Measurements from ENCODE around the gene DIP2A.

Gene DIP2A

GRCh38 chr21:46425041-46425440 is 33.6 kb upstream of the DIP2A start:
- Histone ChIP-seq H3F3A (ENCODE audit: insufficient read depth, low read length) (no peaks in the 10 kb centered on the region), H3K4me2 (ENCODE audit: low read depth, low read length) (no peak overlapping the region), H3K79me2 (ENCODE audit: low read length) (no peaks in the 10 kb centered on the region), H3K9me3 (replicated peaks; ENCODE audit: insufficient read depth, low read length) (no peaks in the 10 kb centered on the region), H3K4me3 (ENCODE audit: low read length) (no peak overlapping the region), H3K9ac (ENCODE audit: low read length) (no peak overlapping the region), H2AFZ (ENCODE audit: low read length) (no peak overlapping the region), H3K9me2 (replicated peaks; ENCODE audit: insufficient read depth, low read length) (no peaks in the 10 kb centered on the region), H3K4me1 (ENCODE audit: low read length) (no peaks in the 10 kb centered on the region), H3K36me3 (replicated peaks; ENCODE audit: insufficient read depth, low read length) (0 out of 2 replicates have a peak, but pooled peaks cover 5% of the 10 kb centered on the region), H4K20me1 (ENCODE audit: insufficient read depth, low read length) (no peaks in the 10 kb centered on the region), H3K27me3 (replicated peaks; ENCODE audit: insufficient read depth, low read length) (no peaks in the 10 kb centered on the region), H3K27ac (ENCODE audit: low read length) (no peak overlapping the region)
- DNase-seq, result no peak
- TF ChIP-seq EZH2 (optimal IDR thresholded peaks at IDR 0.05; ENCODE audit: low read depth, low read length), result no peak
- no peak for TF ChIP-seq EZH2phosphoT487 (IDR thresholded peaks at IDR 0.05; ENCODE audit: low read length)
- TF ChIP-seq CTCF (IDR thresholded peaks at IDR 0.05; ENCODE audit: low read length), result no peak

GRCh38 chr21:46425571-46425970 is 33.1 kb upstream of the DIP2A start:
- Histone ChIP-seq H2AFZ (ENCODE audit: low read length) (no peak overlapping the region), H3K27ac (ENCODE audit: low read length) (no peak overlapping the region), H3K36me3 (replicated peaks; ENCODE audit: insufficient read depth, low read length) (peaks cover 11% of the 10 kb centered on the region; the same call in 1 of the 2 replicates), H3K27me3 (replicated peaks; ENCODE audit: insufficient read depth, low read length) (no peaks in the 10 kb centered on the region), H3K4me2 (ENCODE audit: low read depth, low read length) (no peak overlapping the region), H4K20me1 (ENCODE audit: insufficient read depth, low read length) (no peaks in the 10 kb centered on the region), H3K4me1 (ENCODE audit: low read length) (no peaks in the 10 kb centered on the region), H3K9ac (ENCODE audit: low read length) (no peak overlapping the region), H3K4me3 (ENCODE audit: low read length) (no peak overlapping the region), H3K79me2 (ENCODE audit: low read length) (no peaks in the 10 kb centered on the region), H3K9me2 (replicated peaks; ENCODE audit: insufficient read depth, low read length) (no peaks in the 10 kb centered on the region), H3K9me3 (replicated peaks; ENCODE audit: insufficient read depth, low read length) (no peaks in the 10 kb centered on the region), H3F3A (ENCODE audit: insufficient read depth, low read length) (no peaks in the 10 kb centered on the region)
- TF ChIP-seq EZH2 (optimal IDR thresholded peaks at IDR 0.05; ENCODE audit: low read depth, low read length) (no peak), CTCF (IDR thresholded peaks at IDR 0.05; ENCODE audit: low read length) (no peak), EZH2phosphoT487 (IDR thresholded peaks at IDR 0.05; ENCODE audit: low read length) (no peak)
- no peak for DNase-seq

- Histone ChIP-seq H3K36me3 (replicated peaks; ENCODE audit: insufficient read depth, low read length) (peaks cover 12% of the 10 kb centered on the region; the same call in 1 of the 2 replicates), H3K9me2 (replicated peaks; ENCODE audit: insufficient read depth, low read length) (no peaks in the 10 kb centered on the region), H3K9me3 (replicated peaks; ENCODE audit: insufficient read depth, low read length) (no peaks in the 10 kb centered on the region), H3K4me1 (ENCODE audit: low read length) (no peaks in the 10 kb centered on the region), H3K27me3 (replicated peaks; ENCODE audit: insufficient read depth, low read length) (no peaks in the 10 kb centered on the region), H4K20me1 (ENCODE audit: insufficient read depth, low read length) (no peaks in the 10 kb centered on the region), H3F3A (ENCODE audit: insufficient read depth, low read length) (no peaks in the 10 kb centered on the region), H3K4me3 (ENCODE audit: low read length) (no peak overlapping the region), H3K27ac (ENCODE audit: low read length) (no peak overlapping the region), H3K9ac (ENCODE audit: low read length) (no peak overlapping the region), H2AFZ (ENCODE audit: low read length) (no peak overlapping the region), H3K4me2 (ENCODE audit: low read depth, low read length) (no peak overlapping the region), H3K79me2 (ENCODE audit: low read length) (no peaks in the 10 kb centered on the region)
- no peak for DNase-seq
- no peak for TF ChIP-seq CTCF (IDR thresholded peaks at IDR 0.05; ENCODE audit: low read length)
- no peak for TF ChIP-seq EZH2 (optimal IDR thresholded peaks at IDR 0.05; ENCODE audit: low read depth, low read length)
- TF ChIP-seq EZH2phosphoT487 (IDR thresholded peaks at IDR 0.05; ENCODE audit: low read length), result no peak
These were observed 32.2 kb upstream of the DIP2A start for GRCh38 chr21:46426313-46427046.

Data from MM.1S (cell line).